Activated naive CD4-positive, alpha-beta T cell treated with anti-CD3 and anti-CD28 coated beads, Interleukin-2, amount 50 U/mL, for 24 hours (primary cell): ENCODE results near the gene SLC10A3.
"Not testable (repeated sequence)": the region's sequence is repeated elsewhere in the genome, so short reads cannot be mapped to it uniquely, and the experiment has no call there.

Experiments
- H3K27ac Mint-ChIP-seq: one replicate; pipeline ENCODE4 v1.8.0; 2021; ENCODE audit warnings: mild to moderate bottlenecking, mixed read lengths
- H3K27me3 Mint-ChIP-seq: one replicate; pipeline ENCODE4 v1.8.0; 2021; ENCODE audit warnings: mixed read lengths
- H3K36me3 Mint-ChIP-seq: one replicate; pipeline ENCODE4 v1.8.0; 2021; ENCODE audit warnings: mixed read lengths
- H3K4me1 Mint-ChIP-seq: one replicate; pipeline ENCODE4 v1.8.0; 2021; ENCODE audit warnings: mixed read lengths
- H3K4me3 Mint-ChIP-seq: one replicate; pipeline ENCODE4 v1.8.0; 2021; ENCODE audit warnings: mild to moderate bottlenecking, mixed read lengths
- H3K9me3 Mint-ChIP-seq: one replicate; pipeline ENCODE4 v1.8.0; 2021; ENCODE audit warnings: mixed read lengths

SLC10A3 gene

GRCh38 chrX:154515090-154515965 is 24.9 kb upstream of the SLC10A3 start:
- H3K4me1 Mint-ChIP-seq, result peaks cover 39% of the 10 kb centered on the region

GRCh38 chrX:154513716-154514115 is 23.3 kb upstream of the SLC10A3 start:
- H3K36me3 Mint-ChIP-seq, result peaks cover 6% of the 10 kb centered on the region
- no peaks in the 10 kb centered on the region for H3K27me3 Mint-ChIP-seq
- H3K9me3 Mint-ChIP-seq, result no peaks in the 10 kb centered on the region
- peak overlapping the region; percentile 76 for H3K4me3 Mint-ChIP-seq
- H3K27ac Mint-ChIP-seq, result peak overlapping the region; percentile 89
- H3K4me1 Mint-ChIP-seq, result peaks cover 44% of the 10 kb centered on the region

More at GRCh38 chrX:154515090-154515965, 24.9 kb upstream of the SLC10A3 start:
- H3K36me3 Mint-ChIP-seq, result peaks cover 1% of the 10 kb centered on the region
- H3K27me3 Mint-ChIP-seq, result no peaks in the 10 kb centered on the region
- H3K4me3 Mint-ChIP-seq, result peak overlapping the region; percentile 86
- H3K27ac Mint-ChIP-seq, result peak overlapping the region; percentile 91
- no peaks in the 10 kb centered on the region for H3K9me3 Mint-ChIP-seq

- no peak overlapping the region for H3K27ac Mint-ChIP-seq
- H3K27me3 Mint-ChIP-seq, result no peaks in the 10 kb centered on the region
- peaks cover 44% of the 10 kb centered on the region for H3K4me1 Mint-ChIP-seq
- no peak overlapping the region for H3K4me3 Mint-ChIP-seq
- peaks cover 7% of the 10 kb centered on the region for H3K36me3 Mint-ChIP-seq
- no peaks in the 10 kb centered on the region for H3K9me3 Mint-ChIP-seq
These were observed 22.6 kb upstream of the SLC10A3 start for GRCh38 chrX:154512879-154513553.

GRCh38 chrX:154511761-154512160 is 21.3 kb upstream of the SLC10A3 start:
- Mint-ChIP-seq H3K4me3 (peak overlapping the region; percentile 7), H3K27ac (peak overlapping the region; percentile 46)

GRCh38 chrX:154509455-154509854 is 19.0 kb upstream of the SLC10A3 start:
- H3K4me3 Mint-ChIP-seq, result no peak overlapping the region
- H3K36me3 Mint-ChIP-seq, result peaks cover 7% of the 10 kb centered on the region
- H3K4me1 Mint-ChIP-seq, result peaks cover 32% of the 10 kb centered on the region
- no peak overlapping the region for H3K27ac Mint-ChIP-seq
- no peaks in the 10 kb centered on the region for H3K27me3 Mint-ChIP-seq
- no peaks in the 10 kb centered on the region for H3K9me3 Mint-ChIP-seq

More at GRCh38 chrX:154511761-154512160, 21.3 kb upstream of the SLC10A3 start:
- Mint-ChIP-seq H3K4me1 (peaks cover 44% of the 10 kb centered on the region), H3K27me3 (no peaks in the 10 kb centered on the region), H3K9me3 (no peaks in the 10 kb centered on the region), H3K36me3 (peaks cover 7% of the 10 kb centered on the region)

GRCh38 chrX:154508384-154508745 is 17.9 kb upstream of the SLC10A3 start:
- Mint-ChIP-seq H3K27me3 (no peaks in the 10 kb centered on the region), H3K36me3 (peaks cover 6% of the 10 kb centered on the region), H3K4me1 (peaks cover 25% of the 10 kb centered on the region), H3K27ac (no peak overlapping the region), H3K4me3 (no peak overlapping the region), H3K9me3 (no peaks in the 10 kb centered on the region)

- H3K4me3 Mint-ChIP-seq, result no peak overlapping the region
- H3K27ac Mint-ChIP-seq, result no peak overlapping the region
- H3K27me3 Mint-ChIP-seq, result no peaks in the 10 kb centered on the region
- peaks cover 6% of the 10 kb centered on the region for H3K36me3 Mint-ChIP-seq
- H3K9me3 Mint-ChIP-seq, result no peaks in the 10 kb centered on the region
- peaks cover 24% of the 10 kb centered on the region for H3K4me1 Mint-ChIP-seq
These were observed 17.4 kb upstream of the SLC10A3 start for GRCh38 chrX:154507673-154508383.

GRCh38 chrX:154506483-154507332 is 16.3 kb upstream of the SLC10A3 start:
- Mint-ChIP-seq H3K4me3 (no peak overlapping the region), H3K27ac (no peak overlapping the region), H3K27me3 (no peaks in the 10 kb centered on the region), H3K9me3 (no peaks in the 10 kb centered on the region), H3K36me3 (peaks cover 6% of the 10 kb centered on the region), H3K4me1 (peaks cover 16% of the 10 kb centered on the region)

- peaks cover 6% of the 10 kb centered on the region for H3K36me3 Mint-ChIP-seq
- H3K9me3 Mint-ChIP-seq, result no peaks in the 10 kb centered on the region
- peaks cover 6% of the 10 kb centered on the region for H3K4me1 Mint-ChIP-seq
- no peak overlapping the region for H3K4me3 Mint-ChIP-seq
- no peaks in the 10 kb centered on the region for H3K27me3 Mint-ChIP-seq
- no peak overlapping the region for H3K27ac Mint-ChIP-seq
These were observed 15.3 kb upstream of the SLC10A3 start for GRCh38 chrX:154505734-154506133.

- Mint-ChIP-seq H3K36me3 (no peaks in the 10 kb centered on the region), H3K9me3 (no peaks in the 10 kb centered on the region), H3K27me3 (no peaks in the 10 kb centered on the region), H3K27ac (no peak overlapping the region), H3K4me3 (no peak overlapping the region), H3K4me1 (no peaks in the 10 kb centered on the region)
These were observed 12.6 kb upstream of the SLC10A3 start for GRCh38 chrX:154502989-154503388.

GRCh38 chrX:154502098-154502497 is 11.7 kb upstream of the SLC10A3 start:
- no peaks in the 10 kb centered on the region for H3K27me3 Mint-ChIP-seq
- no peaks in the 10 kb centered on the region for H3K36me3 Mint-ChIP-seq
- H3K9me3 Mint-ChIP-seq, result no peaks in the 10 kb centered on the region
- H3K4me1 Mint-ChIP-seq, result no peaks in the 10 kb centered on the region
- no peak overlapping the region for H3K4me3 Mint-ChIP-seq
- H3K27ac Mint-ChIP-seq, result no peak overlapping the region

- not testable (repeated sequence) for H3K4me3 Mint-ChIP-seq, H3K36me3 Mint-ChIP-seq, H3K4me1 Mint-ChIP-seq, H3K27me3 Mint-ChIP-seq, H3K27ac Mint-ChIP-seq, H3K9me3 Mint-ChIP-seq
These were observed 11.0 kb upstream of the SLC10A3 start for GRCh38 chrX:154501423-154501822.

- not testable (repeated sequence) for H3K27me3 Mint-ChIP-seq, H3K27ac Mint-ChIP-seq, H3K4me1 Mint-ChIP-seq, H3K9me3 Mint-ChIP-seq, H3K4me3 Mint-ChIP-seq, H3K36me3 Mint-ChIP-seq
These were observed 6.2 kb upstream of the SLC10A3 start for GRCh38 chrX:154496591-154497137.

- Mint-ChIP-seq H3K36me3 (no peaks in the 10 kb centered on the region), H3K27me3 (no peaks in the 10 kb centered on the region), H3K4me1 (no peaks in the 10 kb centered on the region)
These were observed 5.1 kb upstream of the SLC10A3 start for GRCh38 chrX:154495472-154495922.

GRCh38 chrX:154494715-154495114 is 4.3 kb upstream of the SLC10A3 start:
- H3K4me3 Mint-ChIP-seq, result no peak overlapping the region

More at GRCh38 chrX:154495472-154495922, 5.1 kb upstream of the SLC10A3 start:
- Mint-ChIP-seq H3K27ac (no peak overlapping the region), H3K9me3 (no peaks in the 10 kb centered on the region), H3K4me3 (no peak overlapping the region)

More at GRCh38 chrX:154494715-154495114, 4.3 kb upstream of the SLC10A3 start:
- Mint-ChIP-seq H3K4me1 (peaks cover 1% of the 10 kb centered on the region), H3K27me3 (no peaks in the 10 kb centered on the region), H3K27ac (no peak overlapping the region), H3K9me3 (no peaks in the 10 kb centered on the region), H3K36me3 (no peaks in the 10 kb centered on the region)
